ENCODE data around the gene GAGE13. TPM values are rescaled to one million over a fixed set of nuclear protein-coding genes. Genes with fewer than 3 reads are reported as not detected.

The GAGE13 gene
- total and polyA plus RNA-seq, 2 of the 8 experiments (the other 6 are each of a cell fraction or from before 2014, with no cell fraction given) = not detected

DNA sequence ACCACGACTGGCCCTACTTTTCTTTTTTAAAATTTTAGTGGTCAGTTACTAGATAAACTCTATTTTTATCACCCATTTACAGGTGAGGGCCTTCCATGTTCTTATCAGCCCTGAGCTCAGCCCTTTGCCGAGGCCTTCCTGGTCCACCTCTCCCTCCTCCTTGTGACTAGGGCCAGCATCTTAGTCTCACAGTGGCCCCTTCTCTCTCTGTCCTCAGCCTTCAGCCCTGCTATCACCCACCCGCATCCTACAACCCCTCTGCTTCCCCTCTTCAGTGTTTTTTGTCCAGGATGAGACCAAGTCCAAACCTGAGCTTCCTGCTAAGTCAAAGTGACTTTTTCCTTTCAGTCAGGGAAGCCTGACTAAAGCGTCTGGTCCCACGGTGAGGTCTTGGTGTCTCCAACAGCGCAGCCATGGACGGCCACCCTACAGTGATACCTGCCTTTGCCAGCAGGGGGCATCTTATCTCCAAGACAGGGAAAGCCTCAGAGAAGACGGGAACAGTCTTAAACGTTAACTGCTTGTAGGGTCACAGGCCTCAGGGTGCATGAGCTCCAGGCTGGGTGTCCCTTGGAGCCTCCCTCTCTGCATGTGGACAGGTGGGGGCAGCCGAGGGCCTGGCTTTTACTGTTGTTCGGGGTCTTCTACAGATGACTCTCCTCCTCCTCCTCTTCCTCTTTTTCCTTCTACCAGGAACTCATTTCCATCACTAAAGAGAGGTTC, 39.6 kb upstream of the GAGE13 start:
- Histone ChIP-seq H3K4me3 (ENCODE audit: extremely low read depth in 1 of 4, insufficient read depth in 2 of 4, low read depth in 3 of 4, low read length in 4 of 4) (no peak overlapping the region), H2BK15ac (ENCODE audit: low read length) (no peak overlapping the region), H3K79me1 (ENCODE audit: low read depth, low read length) (no peaks in the 10 kb centered on the region), H4K91ac (replicated peaks; ENCODE audit: insufficient read length, low read length) (no peak overlapping the region), H3K4me1 (replicated peaks in 1 of 4; ENCODE audit: control insufficient read depth in 3 of 4, insufficient read depth in 4 of 4, low read length in 3 of 4) (no peaks in the 10 kb centered on the region), H3K4ac (replicated peaks; ENCODE audit: insufficient read length, low read depth, low read length) (no peak overlapping the region), H2AFZ (ENCODE audit: low read length) (no peak overlapping the region), H4K5ac (ENCODE audit: insufficient read length, low read depth, low read length) (no peak overlapping the region), H2BK120ac (replicated peaks; ENCODE audit: low read depth, low read length) (no peak overlapping the region), H3K9ac (replicated peaks in 1 of 4; ENCODE audit: extremely low read depth in 1 of 4, low read depth in 3 of 4, low read length in 3 of 4) (no peak overlapping the region), H2AK5ac (ENCODE audit: low read depth, low read length) (no peak overlapping the region), H3K27me3 (replicated peaks in 1 of 4; ENCODE audit: control insufficient read depth in 3 of 4, extremely low read depth in 1 of 4, insufficient read depth in 3 of 4, low read length in 3 of 4) (no peaks in the 10 kb centered on the region), H2BK20ac (ENCODE audit: low read length) (no peak overlapping the region), H3K56ac (replicated peaks; ENCODE audit: insufficient read length, low read depth, low read length) (no peak overlapping the region), H3K27ac (ENCODE audit: low read depth, low read length) (no peak overlapping the region), H4K8ac (ENCODE audit: extremely low read depth, insufficient read depth, low read length) (peak overlapping the region; percentile 79; the same call in 1 of the 2 replicates), H2BK5ac (ENCODE audit: low read depth, low read length) (no peak overlapping the region), H3K9me3 (ENCODE audit: insufficient read depth in 2 of 2, low read depth in 1 of 2, low read length in 1 of 2) (no peaks in the 10 kb centered on the region), H4K20me1 (replicated peaks in 1 of 2; ENCODE audit: control insufficient read depth in 1 of 2, insufficient read depth in 2 of 2, low read length in 2 of 2) (no peaks in the 10 kb centered on the region), H3K23ac (ENCODE audit: insufficient read length) (no peak overlapping the region), H3K23me2 (ENCODE audit: low read depth, low read length) (no peaks in the 10 kb centered on the region), H3K36me3 (ENCODE audit: control insufficient read depth in 2 of 4, insufficient read depth in 4 of 4, low read length in 3 of 4) (no peaks in the 10 kb centered on the region), H3K14ac (ENCODE audit: insufficient read length) (no peak overlapping the region), H2BK12ac (ENCODE audit: low read depth, low read length) (no peak overlapping the region), H3K79me2 (ENCODE audit: control insufficient read depth in 1 of 2, insufficient read depth in 2 of 2, low read length in 2 of 2) (no peaks in the 10 kb centered on the region), H3K4me2 (ENCODE audit: insufficient read depth in 1 of 2, low read depth in 2 of 2, low read length in 2 of 2) (no peak overlapping the region), H3K18ac (ENCODE audit: extremely low read depth, low read length) (no peak overlapping the region)
- 28% methylated on average over 8 of the region's 11 CpGs; no CpG with 5 or more reads in 1 of the 2 experiments for WGBS, 2 experiments (ENCODE audit: extremely low coverage in 1 of 2, insufficient coverage in 1 of 2, insufficient read length in 1 of 2, insufficient replicate concordance in 2 of 2, low coverage in 1 of 2, low lambda C conversion rate in 2 of 2, missing lambda C conversion rate in 1 of 2)
- ChIA-PET CTCF (ENCODE audit: partially characterized antibody) (interaction anchor here (0.9 to 1.9 kb wide), 12 partner anchors 11 to 550 kb away, joined by 3 to 7 read pairs (median 4); no protein-coding TSS in a partner anchor), POLR2A (ENCODE audit: partially characterized antibody) (interaction anchor here (0.7 to 0.9 kb wide), 2 partner anchors 16 to 221 kb away, joined by 3 read pairs; no protein-coding TSS in a partner anchor)
- FAIRE-seq = no peak
- DNase-seq (ENCODE audit: low read depth in 1 of 2, low spot score in 2 of 2) = peak; percentile 63 to 85
- no peak for TF ChIP-seq EGR1 (IDR thresholded peaks at IDR 0.05; ENCODE audit: borderline replicate concordance, low read depth, low read length)
- TF ChIP-seq JUND (IDR thresholded peaks at IDR 0.05; ENCODE audit: low read length) = no peak
- TF ChIP-seq CREB1 (IDR thresholded peaks at IDR 0.05) = 0 out of 2 replicates have a peak, but pooled peaks have one; percentile 21
- TF ChIP-seq GTF2F1 (IDR thresholded peaks at IDR 0.05; ENCODE audit: borderline replicate concordance, low read depth, low read length) = no peak
- TF ChIP-seq CTCF (IDR thresholded peaks at IDR 0.05; ENCODE audit: control extremely low read depth in 1 of 3, insufficient read depth in 1 of 3, low read depth in 1 of 3, low read length in 3 of 3) = peak; percentile 53 to 79 (median 57)
- no peak for TF ChIP-seq TAF7 (optimal IDR thresholded peaks at IDR 0.05; ENCODE audit: borderline replicate concordance, low read depth, low read length)
- TF ChIP-seq E2F6 (IDR thresholded peaks at IDR 0.05) = no peak
- no peak for TF ChIP-seq CEBPB (IDR thresholded peaks at IDR 0.05; ENCODE audit: low read depth, low read length)
- 0 out of 2 replicates have a peak, but pooled peaks have one; percentile 40 for TF ChIP-seq YY1 (IDR thresholded peaks at IDR 0.05; ENCODE audit: low read depth, low read length)
